H1 (cell line): ENCODE results near the gene PIAS4. TPM values are rescaled to one million over a fixed set of nuclear protein-coding genes. Genes with fewer than 3 reads are reported as not detected.

Experiments used
- ATF3 ChIP-seq: IDR thresholded peaks from 2 replicates; pipeline ENCODE4 v1.6.1; 2011; ENCODE audit warnings: low read depth, mild to moderate bottlenecking, low read length; ENCODE audit not compliant: insufficient read depth
- RAD21 ChIP-seq, 2 experiments: IDR thresholded peaks in 1 of 2; conservative IDR thresholded peaks in 1 of 2; 2 replicates each; pipeline ENCODE4 v1.6.1; 2011; ENCODE audit warnings: low read depth in 2 of 2, low read length in 2 of 2, improper control_type of control experiment in 1 of 2, inconsistent platforms in 1 of 2, mild to moderate bottlenecking in 1 of 2, moderate library complexity in 1 of 2
- SIX5 ChIP-seq: IDR thresholded peaks from 2 replicates; pipeline ENCODE4 v1.6.1; 2011; ENCODE audit warnings: mild to moderate bottlenecking, low read depth, low read length
- polyA plus RNA-seq, 7 experiments: library from polyadenylated mRNA; depleted of rRNA in 3 of 7; stranded (reverse) in 5 of 7; unstranded in 2 of 7; fragments of >200 nt in 5 of 7; fragments of 200-250 nt in 2 of 7; gene quantifications; 1 replicate in 5 of 7; 2 replicates in 1 of 7; 4 replicates in 1 of 7; pipeline versions ENCODE4 v1.2.1 to v1.2.3, GENCODE V29; 2011 to 2013; ENCODE audit warnings: missing spikeins in 2 of 7, mixed read lengths in 2 of 7
- total RNA-seq: library from RNA; stranded (reverse); fragmentation: NEBNext Ultra II Directional; extraction: Animal tissue kit (Norgen Biotek cat#: 25700); gene quantifications from 2 replicates; pipeline ENCODE4 v1.2.1, GENCODE V29; 2021

PIAS4 gene
- total and polyA plus RNA-seq, 2 of the 8 experiments (the other 6 are each of a cell fraction or from before 2014, with no cell fraction given), result 30.2 to 51.4 TPM

GRCh38 chr19:3987619-3988371, 19.7 kb upstream of the PIAS4 start (continued):
- TF ChIP-seq ATF3 (peak; percentile 73), RAD21 (IDR thresholded peaks at IDR 0.05 in 1 of 2, conservative IDR thresholded peaks at IDR 0.05 in 1 of 2; ENCODE audit: low read depth in 2 of 2, low read length in 2 of 2) (peak; percentile 25 to 37), SIX5 (no peak)
